Calu3 (cell line): ENCODE data around the gene NF1. TPM values are rescaled to one million over a fixed set of nuclear protein-coding genes. Genes with fewer than 3 reads are reported as not detected.
A peak's percentile ranks its signal among the peaks of the same experiment; 100 is the strongest.
"Not testable (repeated sequence)": the region's sequence is repeated elsewhere in the genome, so short reads cannot be mapped to it uniquely, and the experiment has no call there.

Source experiments
- BruUV-seq: library from RNA; stranded (reverse); fragments of 400-500 nt; replicated peaks from 2 replicates; lab custom pipeline; 2021; lab: Mats Ljungman, UMichigan
- CTCF ChIA-PET: fragments of 300-600 bp; sonication (Branson Sonifier 250); formaldehyde crosslinking; loops from one replicate; lab custom pipeline; 2022; ENCODE audit warnings: antibody characterized with exemption; lab: Charles Lee
- DNase-seq: peaks from one replicate; pipeline ENCODE4 v3.0.0; 2022
- H3K27ac Mint-ChIP-seq: one replicate; pipeline ENCODE4 v1.8.0; 2022; ENCODE audit warnings: mixed read lengths; ENCODE audit not compliant: unreplicated experiment
- H3K27me3 Mint-ChIP-seq: one replicate; pipeline ENCODE4 v1.8.0; 2022; ENCODE audit warnings: mixed read lengths; ENCODE audit not compliant: unreplicated experiment
- H3K36me3 Mint-ChIP-seq: one replicate; pipeline ENCODE4 v1.8.0; 2022; ENCODE audit warnings: mild to moderate bottlenecking, moderate library complexity, mixed read lengths; ENCODE audit not compliant: insufficient read depth, unreplicated experiment
- H3K4me1 Mint-ChIP-seq: one replicate; pipeline ENCODE4 v1.8.0; 2022; ENCODE audit warnings: mild to moderate bottlenecking, low read depth, mixed read lengths; ENCODE audit not compliant: unreplicated experiment
- H3K4me3 Mint-ChIP-seq: one replicate; pipeline ENCODE4 v1.8.0; 2022; ENCODE audit warnings: mild to moderate bottlenecking, low read depth, moderate library complexity, mixed read lengths; ENCODE audit not compliant: unreplicated experiment
- H3K9me3 Mint-ChIP-seq: one replicate; pipeline ENCODE4 v1.8.0; 2022; ENCODE audit warnings: low read depth, mixed read lengths; ENCODE audit not compliant: unreplicated experiment
- CTCF ChIP-seq: fragments of 200-600 bp; IDR thresholded peaks from one replicate; pipeline ENCODE4 v1.8.0; 2022; ENCODE audit warnings: antibody characterized with exemption; ENCODE audit not compliant: unreplicated experiment
- intact Hi-C: fragments of 100-400 bp; cut with micrococcal nuclease; formaldehyde crosslinking; loops from one replicate; pipeline ENCODE4 v1.10.0; 2022; ENCODE audit not compliant: unreplicated experiment
- total RNA-seq: library from RNA; stranded (reverse); gene quantifications from 2 replicates; pipeline ENCODE4 v1.2.3, GENCODE V29; 2022

NF1 gene
- total RNA-seq, 1 experiment from 2014 or later = 64.7 TPM

GRCh38 chr17:31261601-31262000, 166.8 kb downstream of the NF1 start:
- Mint-ChIP-seq H3K27ac (no peak overlapping the region), H3K9me3 (no peaks in the 10 kb centered on the region), H3K4me3 (no peak overlapping the region), H3K36me3 (peaks cover 3% of the 10 kb centered on the region), H3K4me1 (no peaks in the 10 kb centered on the region), H3K27me3 (no peaks in the 10 kb centered on the region)
- CTCF ChIA-PET = no interaction called here
- no peak for DNase-seq
- BruUV-seq = no TSS peak
- TF ChIP-seq CTCF = no peak
- intact Hi-C loops = no loop called here

GRCh38 chr17:31262923-31263322, 168.1 kb downstream of the NF1 start:
- H3K27me3 Mint-ChIP-seq, H3K9me3 Mint-ChIP-seq, CTCF ChIA-PET, H3K4me3 Mint-ChIP-seq, H3K4me1 Mint-ChIP-seq, H3K36me3 Mint-ChIP-seq, H3K27ac Mint-ChIP-seq, BruUV-seq, intact Hi-C loops, DNase-seq: not testable (repeated sequence)

GRCh38 chr17:31266042-31266441, 171.3 kb downstream of the NF1 start:
- H3K27me3 Mint-ChIP-seq = no peaks in the 10 kb centered on the region
- no peak for TF ChIP-seq CTCF
- H3K9me3 Mint-ChIP-seq = no peaks in the 10 kb centered on the region
- no peak overlapping the region for H3K27ac Mint-ChIP-seq
- DNase-seq = no peak
- H3K36me3 Mint-ChIP-seq = peaks cover 13% of the 10 kb centered on the region
- no peak overlapping the region for H3K4me3 Mint-ChIP-seq
- CTCF ChIA-PET = no interaction called here
- no TSS peak for BruUV-seq
- H3K4me1 Mint-ChIP-seq = peaks cover 24% of the 10 kb centered on the region
- intact Hi-C loops = loop anchor here (5.0 kb wide), 1 partner anchor 106 kb away; no protein-coding TSS in a partner anchor

- CTCF ChIA-PET = interaction anchor here (0.6 kb wide), 1 partner anchor 509 kb away, joined by 4 read pairs; no protein-coding TSS in a partner anchor
- Mint-ChIP-seq H3K36me3 (peaks cover 13% of the 10 kb centered on the region), H3K4me1 (peaks cover 24% of the 10 kb centered on the region), H3K27ac (peak overlapping the region; percentile 20), H3K27me3 (no peaks in the 10 kb centered on the region), H3K4me3 (peak overlapping the region; percentile 33), H3K9me3 (no peaks in the 10 kb centered on the region)
- DNase-seq = no peak
- no TSS peak for BruUV-seq
- no peak for TF ChIP-seq CTCF
- intact Hi-C loops = loop anchor here (5.0 kb wide), 1 partner anchor 103 kb away; no protein-coding TSS in a partner anchor
These were observed 174.3 kb downstream of the NF1 start for GRCh38 chr17:31269036-31269577.

- Mint-ChIP-seq H3K27me3 (no peaks in the 10 kb centered on the region), H3K9me3 (no peaks in the 10 kb centered on the region), H3K27ac (peak overlapping the region; percentile 20), H3K4me1 (peaks cover 24% of the 10 kb centered on the region), H3K36me3 (peaks cover 13% of the 10 kb centered on the region), H3K4me3 (peak overlapping the region; percentile 33)
- intact Hi-C loops = loop anchor here (5.0 kb wide), 1 partner anchor 103 kb away; no protein-coding TSS in a partner anchor
- DNase-seq = peak; percentile 41
- BruUV-seq = no TSS peak
- CTCF ChIA-PET = interaction anchor here (0.6 kb wide), 1 partner anchor 508 kb away, joined by 4 read pairs; no protein-coding TSS in a partner anchor
- TF ChIP-seq CTCF = no peak
These were observed 174.8 kb downstream of the NF1 start for GRCh38 chr17:31269578-31269983.
